Large intestine (tissue), 3 donors: ENCODE data around the gene CCER1. TPM values are rescaled to one million over a fixed set of nuclear protein-coding genes. Genes with fewer than 3 reads are reported as not detected.
"Not testable (repeated sequence)": the region's sequence is repeated elsewhere in the genome, so short reads cannot be mapped to it uniquely, and the experiment has no call there.

ENCODE experiments used
- DNase-seq, 2 donors: peaks; one replicate each; pipeline versions ENCODE4 v3.0.0 to v3.0.0-alpha.2; 2013
- H3K27ac ChIP-seq: one replicate; pipeline ENCODE4 v1.5.1; 2013; ENCODE audit warnings: low read length
- H3K27me3 ChIP-seq: 2 replicates; pipeline ENCODE4 v1.6.1; 2013; ENCODE audit warnings: low read length; ENCODE audit not compliant: control insufficient read depth, insufficient read depth
- H3K36me3 ChIP-seq: 2 replicates; pipeline ENCODE4 v1.6.1; 2013; ENCODE audit warnings: low read length; ENCODE audit not compliant: control insufficient read depth, insufficient read depth
- H3K4me1 ChIP-seq: one replicate; pipeline ENCODE4 v1.6.1; 2013; ENCODE audit warnings: low read length; ENCODE audit not compliant: control insufficient read depth, insufficient read depth
- H3K4me3 ChIP-seq: one replicate; pipeline ENCODE4 v1.5.1; 2013; ENCODE audit warnings: low read length
- H3K9me3 ChIP-seq: one replicate; pipeline ENCODE4 v1.6.1; 2013; ENCODE audit warnings: mild to moderate bottlenecking, low read depth, low read length, moderate library complexity; ENCODE audit not compliant: control insufficient read depth
- WGBS: methylation state at CpG from one replicate; pipeline ENCODE4 v1.1.5; 2013; ENCODE audit warnings: low lambda C conversion rate; ENCODE audit not compliant: insufficient coverage; 5-methylcytosine and 5-hydroxymethylcytosine counted together
- polyA plus RNA-seq: library from polyadenylated mRNA; unstranded; fragments of 120-200 nt; gene quantifications from one replicate; pipeline ENCODE4 v1.2.1, GENCODE V29; 2013

Gene CCER1
- polyA plus RNA-seq, 1 donor, result not detected

DNA sequence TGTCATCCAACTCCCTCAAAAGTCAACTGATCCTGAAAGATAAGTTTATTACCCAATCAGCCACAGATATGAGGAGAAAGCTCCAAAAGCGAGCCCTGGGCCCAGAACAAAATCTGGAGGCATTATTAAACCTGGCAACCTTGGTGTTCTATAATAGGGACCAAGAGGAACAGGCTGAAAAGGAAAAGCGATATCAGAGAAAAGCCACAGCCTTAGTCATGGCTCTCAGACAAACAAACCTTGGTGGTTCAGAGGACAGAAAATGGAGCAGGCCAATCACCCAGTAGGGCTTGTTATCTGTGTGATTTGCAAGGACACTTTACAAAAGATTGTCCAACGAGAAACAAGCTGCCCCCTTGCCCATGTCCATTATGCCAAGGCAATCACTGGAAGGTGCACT, 30.4 kb upstream of the CCER1 start:
- not testable (repeated sequence) for H3K9me3 ChIP-seq, H3K36me3 ChIP-seq, H3K27ac ChIP-seq, H3K4me3 ChIP-seq, H3K4me1 ChIP-seq, DNase-seq, H3K27me3 ChIP-seq
- 100% methylated on average over 1 of the region's 3 CpGs for WGBS

DNA sequence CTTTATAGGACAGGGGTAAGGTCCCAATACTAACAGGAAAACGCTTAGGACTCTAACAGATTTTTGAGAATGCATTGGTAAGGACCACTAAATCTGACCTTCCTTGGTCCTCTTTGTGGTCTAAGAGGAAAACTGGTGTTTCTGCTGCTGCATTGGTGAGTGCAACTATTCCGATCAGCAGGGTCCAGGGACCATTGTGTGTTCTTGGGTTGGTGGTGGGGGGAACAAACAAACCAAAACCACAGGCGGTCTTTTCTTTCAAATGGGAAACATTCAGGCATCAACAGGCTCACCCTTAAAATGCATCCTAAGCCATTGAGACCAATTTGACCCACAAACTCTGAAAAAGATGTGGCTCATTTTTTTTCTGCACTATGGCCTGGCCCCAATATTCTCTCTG, 29.1 kb upstream of the CCER1 start:
- no peak overlapping the region for H3K27ac ChIP-seq
- H3K27me3 ChIP-seq, result no peaks in the 10 kb centered on the region
- no peaks in the 10 kb centered on the region for H3K36me3 ChIP-seq
- H3K9me3 ChIP-seq, result no peaks in the 10 kb centered on the region
- H3K4me3 ChIP-seq, result no peak overlapping the region
- DNase-seq, result no peak
- no peaks in the 10 kb centered on the region for H3K4me1 ChIP-seq
- no CpG with 5 or more reads among the region's 3 CpGs for WGBS

DNA sequence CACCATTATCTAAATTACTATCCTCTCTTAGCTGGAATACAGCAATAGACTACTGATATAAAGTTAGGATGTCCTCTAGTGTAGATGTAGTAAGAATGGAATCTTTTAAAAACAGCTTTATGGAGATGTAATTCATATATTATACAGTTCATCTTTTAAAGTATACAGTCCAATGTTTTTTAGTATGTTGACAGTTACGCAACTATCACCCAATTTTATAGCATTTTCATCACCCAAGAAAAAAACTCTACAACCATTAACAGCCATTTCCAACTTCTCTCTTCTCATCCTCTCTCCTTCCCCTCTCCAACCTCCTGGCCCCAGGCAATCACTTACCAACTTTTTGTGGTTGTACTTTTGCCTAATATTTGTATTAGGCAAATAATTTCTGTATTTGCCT, 27.2 kb upstream of the CCER1 start:
- Histone ChIP-seq H3K27ac (no peak overlapping the region), H3K27me3 (no peaks in the 10 kb centered on the region), H3K36me3 (no peaks in the 10 kb centered on the region), H3K4me3 (no peak overlapping the region), H3K9me3 (no peaks in the 10 kb centered on the region), H3K4me1 (no peaks in the 10 kb centered on the region)
- 86% methylated on average over 1 of the region's 1 CpG for WGBS
- no peak for DNase-seq

DNA sequence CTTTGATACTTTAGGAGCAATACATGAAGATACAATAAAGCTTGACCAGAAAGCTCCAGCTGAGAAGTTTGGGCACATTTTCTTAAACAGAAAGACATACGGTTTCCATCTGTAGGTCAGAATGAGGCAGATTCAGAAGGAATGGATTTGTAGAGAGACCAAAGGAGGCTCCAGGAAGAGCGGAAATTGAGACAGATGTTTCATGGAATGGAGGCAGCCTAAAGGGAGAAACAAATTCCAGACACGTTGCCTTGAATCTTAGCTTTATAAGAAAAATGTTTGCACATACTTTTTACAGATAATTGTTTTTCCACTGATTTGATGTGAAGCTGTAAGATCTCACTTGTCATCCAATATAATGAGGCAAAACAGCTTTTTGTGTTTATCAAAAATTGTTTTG, 25.0 kb upstream of the CCER1 start:
- WGBS, result 83% methylated on average over 1 of the region's 3 CpGs
- Histone ChIP-seq H3K4me3 (no peak overlapping the region), H3K27me3 (no peaks in the 10 kb centered on the region), H3K36me3 (no peaks in the 10 kb centered on the region), H3K27ac (no peak overlapping the region), H3K9me3 (no peaks in the 10 kb centered on the region), H3K4me1 (no peaks in the 10 kb centered on the region)
- peak in 1 of 2 donors; percentile 12 for DNase-seq

DNA sequence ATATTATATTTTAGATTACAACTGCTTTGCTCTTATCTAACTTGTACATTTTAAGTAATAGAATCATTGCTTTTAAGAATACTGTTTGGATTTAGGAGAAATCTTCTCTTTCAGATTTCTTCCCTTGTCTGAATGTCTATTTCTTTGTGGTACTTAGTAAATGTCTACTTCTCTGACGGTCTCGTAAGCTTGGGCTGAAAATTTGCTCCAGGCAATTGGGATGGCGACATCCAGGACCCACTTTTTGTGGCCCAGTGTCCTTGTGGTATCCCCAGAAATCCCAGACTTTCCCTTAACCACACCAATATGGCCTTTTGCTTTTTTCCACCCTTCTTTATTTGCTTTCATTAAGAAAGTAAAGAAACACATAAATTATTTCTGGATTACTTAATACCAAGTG, 24.0 kb upstream of the CCER1 start:
- no peak overlapping the region for H3K4me3 ChIP-seq
- DNase-seq, result no peak
- H3K27me3 ChIP-seq, result no peaks in the 10 kb centered on the region
- 100% methylated on average over 3 of the region's 3 CpGs for WGBS
- H3K36me3 ChIP-seq, result no peaks in the 10 kb centered on the region
- H3K27ac ChIP-seq, result no peak overlapping the region
- H3K4me1 ChIP-seq, result no peaks in the 10 kb centered on the region
- H3K9me3 ChIP-seq, result no peaks in the 10 kb centered on the region

DNA sequence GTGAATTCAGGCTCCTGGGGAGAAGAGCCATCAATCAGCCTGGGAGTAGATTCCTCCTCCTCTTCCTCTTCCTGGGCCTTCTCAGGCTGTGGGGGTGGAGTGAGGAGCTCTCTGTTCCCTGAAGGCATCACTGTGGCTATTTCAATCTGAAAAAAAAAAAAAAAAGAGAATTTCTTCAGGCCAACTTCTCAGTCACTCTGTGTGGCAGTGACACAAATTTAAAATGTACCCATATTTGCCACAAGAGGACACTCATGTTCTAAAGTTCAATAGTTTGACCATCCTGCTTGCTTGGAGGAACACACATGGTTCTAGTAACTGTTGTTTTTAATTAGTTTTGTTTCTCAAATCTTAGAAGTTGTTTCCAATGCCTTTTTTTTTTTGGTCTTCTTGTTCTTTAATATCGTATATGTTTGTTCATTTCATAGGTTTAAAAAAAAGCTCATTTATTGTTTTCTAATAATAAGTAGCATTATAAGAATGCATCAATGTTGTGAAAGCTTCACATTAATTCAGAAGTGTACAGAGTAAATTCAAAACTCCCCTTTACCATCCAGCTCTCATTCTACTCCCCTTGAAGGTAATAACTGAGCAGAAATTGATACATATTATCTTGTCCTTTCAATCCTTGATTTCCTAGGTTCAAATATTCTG, 23.3 kb upstream of the CCER1 start:
- no peaks in the 10 kb centered on the region for H3K4me1 ChIP-seq
- H3K27me3 ChIP-seq, result no peaks in the 10 kb centered on the region
- H3K4me3 ChIP-seq, result no peak overlapping the region
- no peaks in the 10 kb centered on the region for H3K9me3 ChIP-seq
- H3K27ac ChIP-seq, result no peak overlapping the region
- WGBS, result 80% methylated on average over 1 of the region's 1 CpG
- no peaks in the 10 kb centered on the region for H3K36me3 ChIP-seq
- peak; percentile 30 to 33 for DNase-seq

DNA sequence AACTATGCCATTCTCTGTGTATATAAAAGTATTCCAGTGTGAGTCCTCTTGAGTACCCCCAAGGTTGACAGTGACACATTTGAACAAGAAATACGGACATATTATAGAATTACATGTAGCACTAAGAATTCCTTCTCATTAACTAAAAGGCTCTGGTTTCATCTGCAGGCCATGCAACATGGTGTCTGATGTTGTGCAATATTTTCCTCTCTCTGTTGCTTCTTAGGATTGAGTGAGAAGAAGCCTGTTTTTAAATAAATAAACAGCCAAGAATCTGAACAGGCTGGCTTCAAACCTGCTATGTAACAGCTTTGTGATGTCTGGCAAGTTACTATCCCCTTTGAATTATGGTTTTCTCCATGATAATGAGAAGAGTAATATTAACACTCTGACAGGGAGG, 22.2 kb upstream of the CCER1 start:
- H3K9me3 ChIP-seq, result no peaks in the 10 kb centered on the region
- DNase-seq, result no peak
- no peaks in the 10 kb centered on the region for H3K4me1 ChIP-seq
- H3K36me3 ChIP-seq, result no peaks in the 10 kb centered on the region
- no peak overlapping the region for H3K27ac ChIP-seq
- WGBS, result 60% methylated on average over 1 of the region's 1 CpG
- no peaks in the 10 kb centered on the region for H3K27me3 ChIP-seq
- no peak overlapping the region for H3K4me3 ChIP-seq

DNA sequence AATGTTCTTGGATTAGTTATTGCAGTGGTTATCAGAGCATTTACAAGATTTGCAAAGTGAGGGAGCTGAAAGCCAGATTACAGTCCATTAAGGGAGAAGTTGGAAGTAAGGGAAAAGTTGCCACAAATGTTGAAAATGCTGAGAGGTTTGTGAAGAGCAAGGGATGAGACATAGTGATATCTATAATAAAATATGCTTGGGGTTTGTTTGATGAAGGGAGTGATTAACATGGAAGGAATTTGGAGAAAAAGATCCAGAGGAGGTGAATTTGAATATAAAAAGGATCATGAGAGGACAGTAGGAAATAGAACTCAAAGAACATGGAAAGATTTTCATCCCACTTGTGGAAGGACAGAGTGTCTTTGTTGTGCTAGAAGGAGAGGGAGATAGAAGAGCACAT, 19.3 kb upstream of the CCER1 start:
- H3K4me1 ChIP-seq, result no peaks in the 10 kb centered on the region
- DNase-seq, result no peak
- H3K27ac ChIP-seq, result no peak overlapping the region
- no peaks in the 10 kb centered on the region for H3K9me3 ChIP-seq
- no peaks in the 10 kb centered on the region for H3K36me3 ChIP-seq
- no peaks in the 10 kb centered on the region for H3K27me3 ChIP-seq
- no peak overlapping the region for H3K4me3 ChIP-seq

DNA sequence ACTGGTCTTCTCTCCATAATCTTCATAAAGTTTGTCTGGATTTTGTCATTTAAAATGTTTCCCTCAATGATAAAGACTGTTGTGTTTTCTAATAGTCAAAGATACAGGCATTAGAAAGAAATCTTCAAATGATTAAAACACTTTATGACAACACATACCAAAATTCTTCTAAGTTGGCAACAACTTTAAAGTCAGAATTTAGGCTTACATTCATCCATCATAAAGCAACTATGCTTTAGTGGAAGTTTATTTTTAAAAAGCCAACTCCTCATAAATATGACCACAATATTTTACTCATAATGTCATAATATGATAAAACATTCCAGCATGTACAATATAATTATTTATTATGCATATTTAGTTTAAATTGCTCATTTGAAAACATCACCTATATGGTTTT, 17.2 kb upstream of the CCER1 start:
- Histone ChIP-seq H3K4me1 (no peaks in the 10 kb centered on the region), H3K36me3 (no peaks in the 10 kb centered on the region), H3K27ac (no peak overlapping the region), H3K9me3 (no peaks in the 10 kb centered on the region), H3K4me3 (no peak overlapping the region), H3K27me3 (no peaks in the 10 kb centered on the region)
- DNase-seq, result no peak

DNA sequence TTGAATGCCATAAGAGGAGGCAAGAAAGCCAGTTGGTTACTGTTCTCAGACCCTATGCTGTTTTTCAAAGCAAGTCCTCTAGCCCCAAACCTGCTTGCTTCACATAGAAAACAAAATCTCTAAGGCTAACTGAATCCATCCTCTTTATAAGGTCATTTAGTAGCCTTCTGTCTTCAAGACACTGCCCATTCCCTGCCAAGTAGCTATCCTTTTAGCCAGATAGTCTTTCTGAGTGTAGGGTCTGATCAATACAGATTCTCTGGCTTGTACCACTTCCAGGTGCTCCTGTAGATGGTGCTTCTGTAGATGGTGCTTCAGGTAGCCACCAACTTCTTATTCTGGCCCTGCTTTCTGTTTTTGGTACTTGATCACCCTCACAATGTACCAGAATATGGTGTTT, 15.9 kb upstream of the CCER1 start:
- Histone ChIP-seq H3K9me3 (no peaks in the 10 kb centered on the region), H3K27me3 (no peaks in the 10 kb centered on the region), H3K27ac (no peak overlapping the region), H3K4me3 (no peak overlapping the region), H3K4me1 (no peaks in the 10 kb centered on the region), H3K36me3 (no peaks in the 10 kb centered on the region)
- no peak for DNase-seq

DNA sequence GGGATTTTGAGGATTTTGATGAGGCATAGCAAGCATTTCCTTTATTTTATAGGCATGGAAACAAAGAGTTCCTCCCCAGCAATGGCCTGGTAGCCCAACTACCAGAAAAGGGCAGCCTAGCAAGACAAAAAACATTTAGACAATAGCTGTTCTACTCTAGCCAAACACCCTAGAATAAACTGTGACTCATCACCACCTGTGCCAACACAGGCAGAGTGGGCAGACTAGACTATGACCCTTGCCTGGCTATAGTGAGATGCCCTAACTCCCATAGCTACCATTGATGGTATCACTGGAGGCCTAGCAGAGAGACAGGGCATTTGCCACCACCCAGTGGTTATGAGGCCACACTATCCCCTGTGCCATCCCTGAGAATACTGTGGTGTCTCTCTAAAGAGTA, 15.5 kb upstream of the CCER1 start:
- no peaks in the 10 kb centered on the region for H3K36me3 ChIP-seq
- no peaks in the 10 kb centered on the region for H3K9me3 ChIP-seq
- DNase-seq, result no peak
- no peak overlapping the region for H3K27ac ChIP-seq
- H3K4me3 ChIP-seq, result no peak overlapping the region
- no peaks in the 10 kb centered on the region for H3K27me3 ChIP-seq
- H3K4me1 ChIP-seq, result no peaks in the 10 kb centered on the region
